PC-3 (cell line): Measurements from ENCODE around the gene PRRX2. TPM values are rescaled to one million over a fixed set of nuclear protein-coding genes. Genes with fewer than 3 reads are reported as not detected.

ENCODE experiments used
- ATAC-seq: fragments of 200-7000 bp; cut with Tn5 transposase; 2 replicates; pipeline ENCODE4 v1.9.1; 2020; ENCODE audit warnings: mild to moderate bottlenecking, moderate library complexity
- BruUV-seq: library from RNA; stranded (reverse); fragments of 400-500 nt; replicated peaks from 2 replicates; lab custom pipeline; 2021; lab: Mats Ljungman, UMichigan
- CTCF ChIA-PET: fragments of 300-600 bp; sonication (Branson Sonifier 250); formaldehyde crosslinking; loops from one replicate; lab custom pipeline; 2022; ENCODE audit warnings: antibody characterized with exemption; lab: Charles Lee
- POLR2A ChIA-PET: fragments of 300-600 bp; sonication (Branson Sonifier 250); formaldehyde crosslinking; loops from one replicate; lab custom pipeline; 2022; ENCODE audit warnings: antibody characterized with exemption; ENCODE audit not compliant: unreplicated experiment; lab: Charles Lee
- DNase-seq: peaks from one replicate; pipeline ENCODE4 v3.0.0-alpha.2; 2015
- H2AFZ ChIP-seq: fragments of 300-600 bp; sonication (generic); 2 replicates; pipeline ENCODE4 v1.6.0; 2016; ENCODE audit warnings: antibody characterized with exemption, low read length
- H3F3A ChIP-seq: fragments of 300-600 bp; sonication (generic); one replicate; pipeline ENCODE4 v1.6.0; 2017; ENCODE audit warnings: antibody characterized with exemption, low read length, control low read depth, mild to moderate bottlenecking; ENCODE audit not compliant: unreplicated experiment
- H3K27ac ChIP-seq: fragments of 300-600 bp; sonication (generic); 2 replicates; pipeline ENCODE4 v1.5.1; 2016; ENCODE audit warnings: mild to moderate bottlenecking, low read length
- H3K27me3 ChIP-seq: fragments of 300-600 bp; sonication (generic); 2 replicates; pipeline ENCODE4 v1.6.1; 2016; ENCODE audit warnings: low read length, mixed read lengths
- H3K36me3 ChIP-seq: fragments of 300-600 bp; sonication (generic); 2 replicates; pipeline ENCODE4 v1.6.1; 2016; ENCODE audit warnings: low read depth, mixed run types, low read length, mixed read lengths
- H3K4me1 ChIP-seq: fragments of 300-600 bp; sonication (generic); 2 replicates; pipeline ENCODE4 v1.5.1; 2016; ENCODE audit warnings: low read length; ENCODE audit not compliant: insufficient read depth
- H3K4me2 ChIP-seq: fragments of 300-600 bp; sonication (generic); 2 replicates; pipeline ENCODE4 v1.6.0; 2016; ENCODE audit warnings: low read length
- H3K4me3 ChIP-seq: fragments of 300-600 bp; sonication (generic); 2 replicates; pipeline ENCODE4 v1.5.1; 2016; ENCODE audit warnings: mild to moderate bottlenecking, low read length, mixed read lengths
- H3K79me2 ChIP-seq: fragments of 300-600 bp; sonication (generic); 2 replicates; pipeline ENCODE4 v1.6.1; 2017; ENCODE audit warnings: low read length, mixed read lengths
- H3K9ac ChIP-seq: fragments of 300-600 bp; sonication (generic); 2 replicates; pipeline ENCODE4 v1.6.0; 2016; ENCODE audit warnings: mild to moderate bottlenecking, low read length
- H3K9me2 ChIP-seq: fragments of 300-600 bp; sonication (generic); replicated peaks from 2 replicates; pipeline ENCODE4 v1.6.1; 2016; ENCODE audit warnings: mixed run types, low read length, mixed read lengths
- H3K9me3 ChIP-seq: fragments of 300-600 bp; sonication (generic); 2 replicates; pipeline ENCODE4 v1.6.1; 2016; ENCODE audit warnings: low read length, mixed read lengths
- H4K20me1 ChIP-seq: fragments of 300-600 bp; sonication (generic); 2 replicates; pipeline ENCODE4 v1.6.1; 2016; ENCODE audit warnings: low read length, mixed read lengths
- CTCF ChIP-seq: fragments of 300-600 bp; sonication (generic); conservative IDR thresholded peaks from 2 replicates; pipeline ENCODE4 v1.5.1; 2017; ENCODE audit warnings: antibody characterized with exemption, low read depth, mild to moderate bottlenecking, low read length
- EZH2 ChIP-seq: fragments of 300-600 bp; sonication (generic); IDR thresholded peaks from one replicate; pipeline ENCODE4 v1.6.1; 2017; ENCODE audit warnings: antibody characterized with exemption, mild to moderate bottlenecking, low read length; ENCODE audit not compliant: unreplicated experiment
- EZH2phosphoT487 ChIP-seq: fragments of 300-600 bp; sonication (generic); IDR thresholded peaks from 2 replicates; pipeline ENCODE4 v1.6.1; 2018; ENCODE audit warnings: mild to moderate bottlenecking, antibody characterized with exemption, low read length, borderline replicate concordance
- intact Hi-C: fragments of 100-400 bp; cut with micrococcal nuclease; formaldehyde crosslinking; loops from 2 replicates; pipeline ENCODE4 v1.9.0; 2023
- total RNA-seq: library from RNA; depleted of rRNA; stranded (reverse); fragments of >200 nt; gene quantifications from 2 replicates; pipeline ENCODE4 v1.2.3, GENCODE V29; 2014

PRRX2 gene
- total RNA-seq, 1 experiment from 2014 or later: 0.47 TPM

GRCh38 chr9:129762985-129763926, 97.8 kb downstream of the PRRX2 start:
- H3K79me2 ChIP-seq: no peaks in the 10 kb centered on the region
- peak overlapping the region; percentile 79 for H3K27ac ChIP-seq
- no peaks in the 10 kb centered on the region for H3K9me3 ChIP-seq
- H3K9ac ChIP-seq: peak overlapping the region; percentile 33; the same call in 1 of the 2 replicates
- no peaks in the 10 kb centered on the region for H3K36me3 ChIP-seq
- 0 out of 2 replicates have a peak overlapping the region, but pooled peaks have one; percentile 10 for H3K4me2 ChIP-seq
- ChIA-PET POLR2A (no interaction called here), CTCF (no interaction called here)
- H3K9me2 ChIP-seq: no peaks in the 10 kb centered on the region
- H3K4me1 ChIP-seq: peaks cover 20% of the 10 kb centered on the region
- no peaks in the 10 kb centered on the region for H4K20me1 ChIP-seq
- no peaks in the 10 kb centered on the region for H3K27me3 ChIP-seq
- H3K4me3 ChIP-seq: no peak overlapping the region
- BruUV-seq: no TSS peak
- no peak overlapping the region for H2AFZ ChIP-seq
- no peak for ATAC-seq
- H3F3A ChIP-seq: no peaks in the 10 kb centered on the region
- intact Hi-C loops: no loop called here
- DNase-seq: no peak
- TF ChIP-seq EZH2phosphoT487: no peak
- TF ChIP-seq EZH2: no peak
- no peak for TF ChIP-seq CTCF

- no TSS peak for BruUV-seq
- POLR2A ChIA-PET: no interaction called here
- CTCF ChIA-PET: no interaction called here
- Histone ChIP-seq H3F3A (no peaks in the 10 kb centered on the region), H3K9me3 (no peaks in the 10 kb centered on the region), H3K4me2 (no peak overlapping the region), H3K4me1 (peaks cover 20% of the 10 kb centered on the region), H3K36me3 (no peaks in the 10 kb centered on the region), H3K79me2 (no peaks in the 10 kb centered on the region), H3K4me3 (no peak overlapping the region), H3K9me2 (no peaks in the 10 kb centered on the region), H4K20me1 (no peaks in the 10 kb centered on the region), H2AFZ (no peak overlapping the region), H3K9ac (no peak overlapping the region), H3K27me3 (no peaks in the 10 kb centered on the region), H3K27ac (no peak overlapping the region)
- ATAC-seq: no peak
- intact Hi-C loops: no loop called here
- no peak for DNase-seq
- TF ChIP-seq EZH2: no peak
- TF ChIP-seq CTCF: no peak
- TF ChIP-seq EZH2phosphoT487: no peak
These were observed 100.4 kb downstream of the PRRX2 start for GRCh38 chr9:129765764-129766317.
